HL-60 (cell line): ENCODE results near the gene CNOT10.

Experiments
- CTCF ChIP-seq: IDR thresholded peaks from one replicate; pipeline ENCODE4 v1.5.1; 2011; ENCODE audit warnings: low read length, control low read depth, inconsistent platforms; ENCODE audit not compliant: insufficient read depth
- POLR2AphosphoS5 ChIP-seq: IDR thresholded peaks from 2 replicates; pipeline ENCODE4 v1.6.1; 2012; ENCODE audit warnings: low read depth

DNA sequence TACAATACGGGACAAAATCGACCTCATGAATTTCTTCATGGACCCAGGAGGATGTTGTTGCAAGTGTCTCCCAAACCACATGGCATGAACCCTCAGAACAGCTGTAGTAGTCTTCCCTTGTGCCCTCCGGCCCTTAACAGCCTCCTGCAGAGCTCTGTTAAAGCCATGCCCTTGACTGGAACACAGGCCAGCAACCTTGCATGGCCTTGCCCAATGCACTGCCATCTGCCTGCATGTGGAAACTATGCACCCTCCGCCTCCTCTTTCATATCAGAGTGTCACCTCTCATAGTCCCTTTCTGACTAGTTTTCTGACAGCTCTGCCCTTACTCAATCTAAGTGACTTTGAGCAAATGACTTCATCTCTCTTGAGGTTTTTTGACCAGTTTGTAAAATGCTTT lies 93.4 kb downstream of the CNOT10 start:
- TF ChIP-seq POLR2AphosphoS5, result no peak
- no peak for TF ChIP-seq CTCF
